B cell (primary cell): ENCODE measurements around the gene LRFN4. TPM values are rescaled to one million over a fixed set of nuclear protein-coding genes. Genes with fewer than 3 reads are reported as not detected.
A peak's percentile ranks its signal among the peaks of the same experiment; 100 is the strongest.

ENCODE experiments used
- ATAC-seq: fragments of 200-7000 bp; cut with Tn5 transposase; one replicate; pipeline ENCODE4 v1.10.0; 2021; ENCODE audit warnings: low read depth, mild to moderate bottlenecking, moderate number of reproducible peaks, moderate library complexity
- CTCF ChIA-PET: fragments of 350-600 bp; sonication (Branson Sonifier 250); formaldehyde crosslinking; loops from one replicate; lab custom pipeline; 2021; ENCODE audit warnings: antibody characterized with exemption, inconsistent platforms; lab: Charles Lee
- POLR2A ChIA-PET: fragments of 350-600 bp; sonication (Branson Sonifier 250); formaldehyde crosslinking; loops from one replicate; lab custom pipeline; 2021; ENCODE audit warnings: antibody characterized with exemption; lab: Charles Lee
- DNase-seq: peaks from one replicate; pipeline ENCODE4 v3.0.0; 2013
- H2AFZ ChIP-seq: 2 replicates; pipeline ENCODE4 v1.6.1; 2012; ENCODE audit warnings: mild to moderate bottlenecking, low read depth, low read length; ENCODE audit not compliant: insufficient read depth, poor library complexity, severe bottlenecking
- H3K27ac ChIP-seq, 2 donors: 1 replicate in 1 of 2; 2 replicates in 1 of 2; pipeline ENCODE4 v1.5.1; 2012 to 2013; ENCODE audit warnings: low read length in 2 of 2, mild to moderate bottlenecking in 2 of 2, moderate library complexity in 1 of 2
- H3K27me3 ChIP-seq, 4 experiments: fragments of 200-600 bp in 1 of 4; sonication (generic) in 1 of 4; replicated peaks in 1 of 4; 1 replicate in 2 of 4; 2 replicates in 2 of 4; pipeline versions ENCODE4 v1.6.1 to v1.7.0; 2013 to 2016; ENCODE audit warnings: low read length in 3 of 4, mild to moderate bottlenecking in 2 of 4, mixed read lengths in 1 of 4, moderate library complexity in 1 of 4; ENCODE audit not compliant: insufficient read depth in 4 of 4, control insufficient read depth in 3 of 4; ENCODE audit errors: control extremely low read depth in 1 of 4
- H3K36me3 ChIP-seq, 2 experiments: replicated peaks in 1 of 2; 1 replicate in 1 of 2; 2 replicates in 1 of 2; pipeline versions ENCODE4 v1.6.1 to v1.7.1; 2013; ENCODE audit warnings: low read length in 1 of 2; ENCODE audit not compliant: insufficient read depth in 2 of 2, control insufficient read depth in 1 of 2; ENCODE audit errors: control extremely low read depth in 1 of 2, extremely low read depth in 1 of 2
- H3K4me1 ChIP-seq, 2 donors: fragments of 200-600 bp in 1 of 2; sonication (generic) in 1 of 2; 1 replicate in 1 of 2; 2 replicates in 1 of 2; pipeline versions ENCODE4 v1.5.1 to v1.6.1; 2013 to 2017; ENCODE audit warnings: low read length in 2 of 2; ENCODE audit not compliant: control insufficient read depth in 2 of 2, insufficient read depth in 2 of 2
- H3K4me2 ChIP-seq: replicated peaks from 2 replicates; pipeline ENCODE3; 2012; ENCODE audit warnings: mild to moderate bottlenecking, low read depth, low read length; ENCODE audit not compliant: poor library complexity, severe bottlenecking
- H3K4me3 ChIP-seq, 5 experiments: fragments of 200-600 bp in 1 of 5; sonication (generic) in 1 of 5; 1 replicate in 3 of 5; 2 replicates in 2 of 5; pipeline versions ENCODE4 v1.5.1 to v1.7.0; 2011 to 2016; ENCODE audit warnings: low read length in 4 of 5, mild to moderate bottlenecking in 4 of 5, low read depth in 2 of 5, control low read depth in 1 of 5, moderate library complexity in 1 of 5; ENCODE audit not compliant: insufficient read depth in 1 of 5; ENCODE audit errors: control extremely low read depth in 1 of 5, extremely low read depth in 1 of 5
- H3K79me2 ChIP-seq: fragments of 200-600 bp; sonication (generic); one replicate; pipeline ENCODE4 v1.6.0; 2016; ENCODE audit warnings: low read length; ENCODE audit not compliant: control insufficient read depth, insufficient read depth
- H3K9ac ChIP-seq: fragments of 200-600 bp; sonication (generic); 2 replicates; pipeline ENCODE4 v1.6.1; 2017; ENCODE audit warnings: mild to moderate bottlenecking, low read length, moderate library complexity
- H3K9me3 ChIP-seq, 3 donors: one replicate each; pipeline versions ENCODE4 v1.6.1 to v1.7.1; 2013; ENCODE audit warnings: low read length in 2 of 3; ENCODE audit not compliant: control insufficient read depth in 2 of 3, insufficient read depth in 1 of 3; ENCODE audit errors: control extremely low read depth in 1 of 3
- H4K20me1 ChIP-seq: 2 replicates; pipeline ENCODE4 v1.6.0; 2012; ENCODE audit warnings: mild to moderate bottlenecking, low read length; ENCODE audit not compliant: insufficient read depth, control insufficient read depth, poor library complexity, severe bottlenecking
- H3K27ac Mint-ChIP-seq: one replicate; pipeline ENCODE4 v1.8.0; 2021; ENCODE audit warnings: mixed read lengths
- H3K27me3 Mint-ChIP-seq: one replicate; pipeline ENCODE4 v1.8.0; 2021; ENCODE audit warnings: mixed read lengths
- H3K4me1 Mint-ChIP-seq: one replicate; pipeline ENCODE4 v1.8.0; 2021; ENCODE audit warnings: mixed read lengths
- H3K4me3 Mint-ChIP-seq: one replicate; pipeline ENCODE4 v1.8.0; 2021; ENCODE audit warnings: mixed read lengths
- H3K9me3 Mint-ChIP-seq: one replicate; pipeline ENCODE4 v1.8.0; 2022; ENCODE audit warnings: mixed read lengths; ENCODE audit not compliant: insufficient read depth
- EZH2 ChIP-seq: IDR thresholded peaks from 2 replicates; pipeline ENCODE4 v1.6.1; 2012; ENCODE audit warnings: borderline replicate concordance, low read depth, mild to moderate bottlenecking, moderate library complexity, low read length; ENCODE audit not compliant: insufficient read depth, poor library complexity, severe bottlenecking
- WGBS: methylation state at CpG from one replicate; pipeline ENCODE4 v1.1.5; 2013; ENCODE audit warnings: missing lambda C conversion rate; ENCODE audit not compliant: insufficient coverage; 5-methylcytosine and 5-hydroxymethylcytosine counted together
- intact Hi-C: fragments of 100-400 bp; cut with micrococcal nuclease; formaldehyde crosslinking; loops from one replicate; pipeline ENCODE4 v1.10.0; 2022
- polyA plus RNA-seq: library from polyadenylated mRNA; depleted of rRNA; stranded (reverse); fragments of >200 nt; gene quantifications from 2 replicates; pipeline ENCODE4 v1.2.3, GENCODE V29; 2012
- total RNA-seq, 2 donors: library from RNA; stranded (reverse); fragments of 120-200 nt in 1 of 2; gene quantifications; 1 replicate in 1 of 2; 2 replicates in 1 of 2; pipeline versions ENCODE4 v1.2.3 to v1.2.4, GENCODE V29; 2013 to 2022
- TF ChIP-seq, protein P1 (sequence below): fragments of 200-600 bp; IDR thresholded peaks from one replicate; pipeline ENCODE4 v1.8.0; 2022; ENCODE audit warnings: antibody characterized with exemption, mild to moderate bottlenecking

The LRFN4 gene
- total and polyA plus RNA-seq, 2 donors (not counting 1 experiment from before 2014, with no cell fraction given), result 7.1 to 12.1 TPM

DNA sequence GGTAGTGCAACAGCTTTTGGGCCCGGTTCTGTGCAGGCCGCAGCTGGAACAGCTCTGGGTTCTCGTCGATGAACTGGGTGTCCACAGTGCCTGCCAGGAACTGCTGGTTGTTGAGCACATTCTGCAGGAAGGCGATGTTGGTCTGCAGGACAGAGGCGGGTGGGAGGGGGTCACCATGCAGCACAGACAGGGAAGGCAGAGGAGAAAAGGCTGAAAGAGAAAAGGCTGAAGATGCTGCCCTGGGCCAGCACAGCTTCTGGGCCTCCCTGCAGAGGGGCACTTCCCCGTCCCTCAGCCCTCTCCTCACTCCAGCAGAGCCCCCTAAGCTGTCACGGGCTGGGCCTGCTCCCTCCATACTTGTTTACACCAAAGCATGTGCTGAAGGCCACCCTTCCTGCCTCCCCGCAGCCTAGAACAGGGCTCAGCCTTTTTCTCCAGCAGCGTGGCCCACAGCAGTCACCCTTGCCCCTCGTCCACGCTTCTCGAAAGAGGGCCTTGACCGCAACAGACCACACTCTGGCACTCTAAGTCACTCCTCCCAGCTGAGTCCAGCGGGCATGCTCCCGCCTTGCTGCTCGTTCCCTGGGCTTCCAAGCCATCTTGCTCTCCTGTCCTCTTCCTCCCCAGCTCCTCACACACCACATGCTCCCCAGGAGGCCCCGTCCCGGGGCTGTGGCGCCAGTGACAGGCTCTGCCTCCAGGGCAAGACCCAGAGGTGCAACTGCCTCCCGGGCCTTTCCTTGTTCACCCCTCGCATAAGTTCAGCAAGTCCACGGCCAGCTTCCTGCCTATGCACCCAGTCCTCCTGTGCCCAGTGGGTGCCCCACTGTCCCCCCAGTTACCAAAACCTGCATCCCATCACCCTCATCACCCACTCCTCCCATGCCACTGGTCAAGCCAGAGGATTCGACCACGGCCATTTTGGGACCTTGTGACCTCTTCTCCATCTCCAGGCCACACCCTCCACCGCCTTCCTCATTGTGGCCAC lies 3.3 kb upstream of the LRFN4 start:
- CTCF ChIA-PET, result no interaction called here
- ATAC-seq, result no peak
- Histone ChIP-seq H3K4me3 (no peak overlapping the region), H3K4me2 (no peak overlapping the region), H3K4me1 (peaks cover 5 to 20% of the 10 kb centered on the region in 2 donors), H3K79me2 (no peaks in the 10 kb centered on the region), H2AFZ (no peak overlapping the region), H3K9me3 (no peaks in the 10 kb centered on the region), H3K27ac (no peak overlapping the region), H3K36me3 (no peaks in the 10 kb centered on the region), H3K9ac (no peak overlapping the region), H3K27me3 (no peaks in the 10 kb centered on the region), H4K20me1 (no peaks in the 10 kb centered on the region)
- Mint-ChIP-seq H3K4me1 (peaks cover 14% of the 10 kb centered on the region), H3K27me3 (no peaks in the 10 kb centered on the region), H3K27ac (peak overlapping the region; percentile 26), H3K9me3 (no peaks in the 10 kb centered on the region), H3K4me3 (peak overlapping the region; percentile 3)
- TF ChIP-seq, protein P1, sequence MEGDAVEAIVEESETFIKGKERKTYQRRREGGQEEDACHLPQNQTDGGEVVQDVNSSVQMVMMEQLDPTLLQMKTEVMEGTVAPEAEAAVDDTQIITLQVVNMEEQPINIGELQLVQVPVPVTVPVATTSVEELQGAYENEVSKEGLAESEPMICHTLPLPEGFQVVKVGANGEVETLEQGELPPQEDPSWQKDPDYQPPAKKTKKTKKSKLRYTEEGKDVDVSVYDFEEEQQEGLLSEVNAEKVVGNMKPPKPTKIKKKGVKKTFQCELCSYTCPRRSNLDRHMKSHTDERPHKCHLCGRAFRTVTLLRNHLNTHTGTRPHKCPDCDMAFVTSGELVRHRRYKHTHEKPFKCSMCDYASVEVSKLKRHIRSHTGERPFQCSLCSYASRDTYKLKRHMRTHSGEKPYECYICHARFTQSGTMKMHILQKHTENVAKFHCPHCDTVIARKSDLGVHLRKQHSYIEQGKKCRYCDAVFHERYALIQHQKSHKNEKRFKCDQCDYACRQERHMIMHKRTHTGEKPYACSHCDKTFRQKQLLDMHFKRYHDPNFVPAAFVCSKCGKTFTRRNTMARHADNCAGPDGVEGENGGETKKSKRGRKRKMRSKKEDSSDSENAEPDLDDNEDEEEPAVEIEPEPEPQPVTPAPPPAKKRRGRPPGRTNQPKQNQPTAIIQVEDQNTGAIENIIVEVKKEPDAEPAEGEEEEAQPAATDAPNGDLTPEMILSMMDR, result no peak
- no peak for TF ChIP-seq EZH2
- DNase-seq, result no peak
- intact Hi-C loops, result no loop called here
- WGBS, result 93% methylated on average over 24 of the region's 26 CpGs
- POLR2A ChIA-PET, result interaction anchor here (0.7 kb wide), 1 partner anchor 387 kb away, joined by 3 read pairs; no protein-coding TSS in a partner anchor

DNA sequence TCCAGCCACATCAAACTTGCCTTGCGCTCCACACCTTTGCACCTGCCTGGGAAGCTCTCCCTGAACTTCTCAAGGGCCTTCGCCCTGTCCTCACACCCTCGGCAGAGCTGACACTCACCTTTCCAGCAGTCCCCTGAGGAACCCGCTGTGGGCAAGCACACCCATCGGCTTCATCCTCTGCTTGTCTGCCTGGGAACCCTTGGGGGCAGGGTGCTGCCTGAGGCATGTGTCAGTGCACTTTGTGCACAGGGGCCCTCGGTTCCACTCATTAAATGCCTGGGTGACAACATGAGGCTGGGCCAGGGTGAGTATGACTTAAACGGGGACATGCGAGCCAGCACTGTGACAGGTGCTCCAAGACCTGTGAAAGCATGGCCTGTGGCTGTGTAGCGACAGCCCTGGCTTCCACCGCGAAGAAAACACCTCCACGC lies 2.6 kb upstream of the LRFN4 start:
- CTCF ChIA-PET, result interaction anchor here (0.5 to 2.0 kb wide), 4 partner anchors 8 to 98 kb away, joined by 3 to 8 read pairs (median 7); partner anchors contain the start of gene RCE1
- Histone ChIP-seq H3K4me2 (no peak overlapping the region), H3K27ac (no peak overlapping the region), H3K9me3 (no peaks in the 10 kb centered on the region), H2AFZ (no peak overlapping the region), H3K4me1 (peaks cover 5 to 20% of the 10 kb centered on the region in 2 donors), H3K9ac (no peak overlapping the region), H3K36me3 (no peaks in the 10 kb centered on the region), H4K20me1 (no peaks in the 10 kb centered on the region), H3K79me2 (no peaks in the 10 kb centered on the region), H3K27me3 (no peaks in the 10 kb centered on the region), H3K4me3 (no peak overlapping the region)
- TF ChIP-seq EZH2, result no peak
- TF ChIP-seq, protein P1, result no peak
- H3K9me3 Mint-ChIP-seq, result no peaks in the 10 kb centered on the region
- POLR2A ChIA-PET, result interaction anchor here (0.7 kb wide), 1 partner anchor 388 kb away, joined by 3 read pairs; no protein-coding TSS in a partner anchor
- WGBS, result 92% methylated on average over 12 of the region's 12 CpGs
- DNase-seq (no peak), ATAC-seq (no peak)
- peak overlapping the region; percentile 94 for H3K4me3 Mint-ChIP-seq
- H3K27me3 Mint-ChIP-seq, result no peaks in the 10 kb centered on the region
- intact Hi-C loops, result no loop called here
- no peak overlapping the region for H3K27ac Mint-ChIP-seq
- peaks cover 14% of the 10 kb centered on the region for H3K4me1 Mint-ChIP-seq
